Spinal cord (tissue), 10 donors: ENCODE results near the gene CHTF18. TPM values are rescaled to one million over a fixed set of nuclear protein-coding genes. Genes with fewer than 3 reads are reported as not detected.

ENCODE experiments used
- DNase-seq, 6 donors: peaks; one replicate each; pipeline versions ENCODE4 v3.0.0 to v3.0.0-alpha.2; 2013 to 2015; ENCODE audit warnings: low spot score in 6 of 6, low read depth in 4 of 6
- H3K27ac ChIP-seq: one replicate; pipeline ENCODE4 v1.5.1; 2013; ENCODE audit warnings: low read depth, low read length, control low read depth
- H3K27me3 ChIP-seq: one replicate; pipeline ENCODE4 v1.6.1; 2013; ENCODE audit warnings: low read length; ENCODE audit not compliant: control insufficient read depth, insufficient read depth
- H3K36me3 ChIP-seq: one replicate; pipeline ENCODE4 v1.6.1; 2013; ENCODE audit warnings: low read length; ENCODE audit not compliant: control insufficient read depth, insufficient read depth
- H3K4me1 ChIP-seq: one replicate; pipeline ENCODE4 v1.6.1; 2013; ENCODE audit warnings: low read length; ENCODE audit not compliant: control insufficient read depth, insufficient read depth
- H3K4me3 ChIP-seq: one replicate; pipeline ENCODE4 v1.5.1; 2013; ENCODE audit warnings: low read depth, low read length, control low read depth
- H3K9me3 ChIP-seq: one replicate; pipeline ENCODE4 v1.6.1; 2013; ENCODE audit warnings: low read length; ENCODE audit not compliant: control insufficient read depth, insufficient read depth
- WGBS: methylation state at CpG from one replicate; pipeline ENCODE4 v1.1.5; 2013; ENCODE audit warnings: missing lambda C conversion rate; ENCODE audit not compliant: insufficient coverage; 5-methylcytosine and 5-hydroxymethylcytosine counted together
- polyA plus RNA-seq, 2 donors: library from polyadenylated mRNA; unstranded; fragments of 120-200 nt; gene quantifications; one replicate each; pipeline ENCODE4 v1.2.1, GENCODE V29; 2013; ENCODE audit not compliant: insufficient read length in 2 of 2
- total RNA-seq, 2 donors: library from RNA; depleted of rRNA in 1 of 2; stranded (reverse); fragments of 120-200 nt in 1 of 2; fragments of >200 nt in 1 of 2; gene quantifications; one replicate each; pipeline versions ENCODE4 v1.2.3 to v1.2.4, GENCODE V29; 2013 to 2014
- donor health status: healthy.

Gene CHTF18
- total and polyA plus RNA-seq, 4 donors: 6.1 to 37.1 (median 23.3) TPM

DNA sequence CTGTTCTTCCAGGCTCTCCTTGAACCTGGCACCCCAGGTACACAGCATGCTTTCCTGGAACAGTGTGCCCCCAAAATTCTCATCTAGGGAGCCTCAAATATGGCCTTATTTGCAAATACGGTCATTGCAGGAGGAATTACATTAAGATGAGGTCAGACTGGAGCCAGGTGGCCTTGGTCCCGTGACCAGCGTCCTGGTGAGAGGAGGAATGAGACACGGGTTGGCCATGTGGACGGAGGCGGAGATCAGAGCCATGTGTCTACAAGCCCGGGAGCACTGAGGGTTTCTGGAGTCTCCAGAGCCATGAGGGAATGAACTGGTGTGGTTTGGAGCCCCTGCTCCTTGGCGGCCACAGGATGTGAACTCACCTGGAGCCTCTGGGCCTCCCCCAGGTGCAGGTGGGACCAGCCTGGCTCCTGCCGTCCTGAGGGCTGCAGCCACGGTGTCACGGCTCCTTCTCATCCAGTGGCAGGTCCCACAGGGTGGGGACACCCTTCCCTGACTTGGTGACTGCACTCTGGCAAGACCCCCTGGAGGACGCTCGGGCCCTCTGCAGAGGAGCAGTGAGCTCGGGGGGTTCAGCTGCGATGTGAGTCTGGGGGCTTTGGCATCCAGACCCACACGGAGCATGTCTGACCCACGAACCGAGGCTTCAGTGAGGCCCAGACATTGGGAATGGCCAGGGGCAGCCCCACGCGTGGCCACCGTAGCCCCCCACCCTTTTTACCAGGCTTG is 33.9 kb downstream of the CHTF18 start:
- Histone ChIP-seq H3K4me1 (peaks cover 18% of the 10 kb centered on the region), H3K36me3 (peaks cover 4% of the 10 kb centered on the region), H3K27me3 (peaks cover 3% of the 10 kb centered on the region), H3K9me3 (no peaks in the 10 kb centered on the region), H3K4me3 (no peak overlapping the region), H3K27ac (no peak overlapping the region)
- DNase-seq: no peak
- WGBS: 89% methylated on average over 21 of the region's 21 CpGs

DNA sequence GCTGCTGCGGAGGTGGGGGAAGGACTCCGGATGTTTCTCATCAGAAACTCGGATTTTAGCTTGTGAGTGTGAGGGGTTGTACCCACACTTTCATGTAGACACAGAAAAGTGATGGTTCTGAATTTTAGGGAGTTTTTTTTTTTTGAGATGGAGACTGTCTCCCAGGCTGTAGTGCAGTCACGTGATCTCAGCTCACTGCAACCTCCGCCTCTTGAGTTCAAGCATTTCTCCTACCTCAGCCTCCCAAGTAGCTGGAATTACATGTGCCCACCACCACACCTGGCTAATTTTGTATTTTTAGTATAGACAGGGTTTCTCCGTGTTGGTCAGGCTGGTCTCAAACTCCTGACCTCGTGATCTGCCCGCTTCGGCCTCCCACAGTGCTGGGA is 34.5 kb downstream of the CHTF18 start:
- peaks cover 5% of the 10 kb centered on the region for H3K36me3 ChIP-seq
- no peak overlapping the region for H3K27ac ChIP-seq
- peaks cover 13% of the 10 kb centered on the region for H3K4me1 ChIP-seq
- H3K4me3 ChIP-seq: no peak overlapping the region
- H3K9me3 ChIP-seq: no peaks in the 10 kb centered on the region
- whole genome bisulfite sequencing: 100% methylated on average over 4 of the region's 9 CpGs
- H3K27me3 ChIP-seq: peaks cover 3% of the 10 kb centered on the region
- DNase-seq: no peak

DNA sequence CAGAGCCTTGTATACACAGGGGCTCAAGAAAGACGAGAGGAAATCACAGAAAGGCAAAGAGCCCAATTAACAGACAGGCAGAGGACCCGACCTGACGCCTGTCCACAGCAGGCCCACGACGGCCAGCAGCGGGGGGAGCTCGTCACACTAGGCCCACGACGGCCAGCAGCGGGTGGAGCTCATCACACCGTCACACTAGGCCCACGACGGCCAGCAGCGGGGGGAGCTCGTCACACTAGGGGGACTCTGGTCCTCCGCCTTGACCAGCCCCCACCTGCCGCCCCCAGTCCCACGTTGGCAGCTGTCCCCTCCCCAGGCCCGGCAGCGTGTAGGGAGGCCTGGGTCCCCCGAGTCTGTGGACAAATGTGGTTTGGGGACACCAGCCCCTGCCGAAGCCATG is 35.8 kb downstream of the CHTF18 start:
- DNase-seq: no peak
- H3K4me3 ChIP-seq: no peak overlapping the region
- no peaks in the 10 kb centered on the region for H3K9me3 ChIP-seq
- 84% methylated on average over 22 of the region's 22 CpGs for WGBS
- peaks cover 6% of the 10 kb centered on the region for H3K36me3 ChIP-seq
- peaks cover 13% of the 10 kb centered on the region for H3K4me1 ChIP-seq
- peaks cover 3% of the 10 kb centered on the region for H3K27me3 ChIP-seq
- H3K27ac ChIP-seq: no peak overlapping the region

DNA sequence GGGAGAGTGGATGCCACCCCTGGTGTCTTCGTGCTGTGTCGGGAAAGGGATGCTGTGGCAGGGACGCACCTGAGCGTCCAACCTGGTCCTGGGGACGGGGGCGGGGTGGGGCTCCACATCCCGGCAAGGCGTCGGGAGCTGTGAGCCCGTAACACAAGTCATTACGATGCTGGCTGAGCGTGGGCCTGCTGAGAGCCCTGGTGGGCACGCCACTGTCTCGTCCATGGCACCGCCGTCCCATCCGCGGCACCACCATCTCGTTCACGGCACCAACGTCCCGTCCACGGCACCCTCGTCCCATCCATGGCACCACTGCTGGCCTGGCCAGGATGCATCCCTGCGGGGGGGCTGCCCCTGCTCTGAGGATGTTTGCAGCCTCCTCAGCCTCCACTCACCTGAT is 36.2 kb downstream of the CHTF18 start:
- Histone ChIP-seq H3K36me3 (peaks cover 6% of the 10 kb centered on the region), H3K27me3 (peaks cover 3% of the 10 kb centered on the region), H3K9me3 (no peaks in the 10 kb centered on the region), H3K27ac (no peak overlapping the region), H3K4me3 (no peak overlapping the region), H3K4me1 (peaks cover 13% of the 10 kb centered on the region)
- WGBS: 89% methylated on average over 25 of the region's 25 CpGs
- DNase-seq: no peak

DNA sequence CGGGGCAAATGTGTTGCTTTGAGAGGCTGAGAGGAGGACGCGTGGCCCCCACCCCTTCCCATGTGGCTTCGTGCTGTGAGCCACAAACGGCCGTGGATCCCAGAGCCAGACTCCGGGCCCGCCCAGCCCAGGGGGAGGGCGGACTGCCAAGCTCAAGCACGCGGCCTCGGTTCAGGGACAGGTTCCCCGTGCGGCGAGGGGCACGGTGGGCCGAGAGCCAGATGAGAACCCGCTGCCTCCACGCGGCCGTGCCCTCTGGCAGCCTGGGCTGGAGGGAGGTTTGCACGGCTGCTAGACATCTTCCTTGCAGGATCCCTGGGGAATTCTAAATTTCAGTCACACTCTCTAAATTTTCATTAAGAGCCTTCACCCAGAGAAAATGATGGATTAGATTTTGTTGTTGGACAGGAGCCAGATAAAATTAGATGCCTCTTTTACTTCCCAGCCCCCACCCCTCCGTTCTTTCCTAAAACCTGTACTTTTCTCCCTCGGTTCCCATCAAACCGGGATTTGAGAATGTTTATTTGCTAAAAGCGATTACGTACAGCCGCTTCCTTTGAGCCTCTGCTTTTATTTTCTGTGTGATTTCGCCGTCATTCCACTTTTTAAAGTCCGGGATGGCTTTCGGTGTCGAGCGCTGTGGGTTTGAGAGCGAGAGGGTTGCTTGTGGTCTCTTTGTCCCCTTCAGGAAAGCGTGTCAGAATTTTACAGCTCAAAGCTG is 37.1 kb downstream of the CHTF18 start:
- DNase-seq: peak in 2 of 6 donors; percentile 70 to 76
- Histone ChIP-seq H3K9me3 (no peaks in the 10 kb centered on the region), H3K27ac (no peak overlapping the region), H3K4me3 (no peak overlapping the region), H3K4me1 (peaks cover 13% of the 10 kb centered on the region), H3K36me3 (peaks cover 6% of the 10 kb centered on the region), H3K27me3 (peaks cover 3% of the 10 kb centered on the region)
- 9% methylated on average over 24 of the region's 36 CpGs for WGBS

DNA sequence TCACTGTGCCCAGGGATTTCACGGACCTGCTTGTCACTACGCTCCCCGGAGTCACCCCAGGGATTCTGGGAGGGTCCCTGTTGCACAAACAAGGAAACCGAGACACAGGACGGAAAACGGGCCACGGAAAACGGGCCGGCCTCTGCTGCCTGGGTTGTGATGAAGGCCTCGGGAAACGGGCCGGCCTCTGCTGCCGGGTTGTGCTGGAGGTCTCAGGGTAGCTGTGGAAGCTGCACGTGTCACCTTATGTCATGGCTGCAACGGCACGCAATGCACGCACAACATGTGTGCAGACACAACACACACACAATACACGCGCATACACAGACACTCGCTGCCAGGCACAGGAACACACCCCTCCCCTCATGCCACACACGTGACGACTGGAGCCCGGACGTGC is 39.1 kb downstream of the CHTF18 start:
- Histone ChIP-seq H3K27ac (no peak overlapping the region), H3K36me3 (peaks cover 6% of the 10 kb centered on the region), H3K27me3 (no peaks in the 10 kb centered on the region), H3K4me3 (no peak overlapping the region), H3K9me3 (no peaks in the 10 kb centered on the region), H3K4me1 (peaks cover 23% of the 10 kb centered on the region)
- no peak for DNase-seq
- 78% methylated on average over 24 of the region's 24 CpGs for WGBS

DNA sequence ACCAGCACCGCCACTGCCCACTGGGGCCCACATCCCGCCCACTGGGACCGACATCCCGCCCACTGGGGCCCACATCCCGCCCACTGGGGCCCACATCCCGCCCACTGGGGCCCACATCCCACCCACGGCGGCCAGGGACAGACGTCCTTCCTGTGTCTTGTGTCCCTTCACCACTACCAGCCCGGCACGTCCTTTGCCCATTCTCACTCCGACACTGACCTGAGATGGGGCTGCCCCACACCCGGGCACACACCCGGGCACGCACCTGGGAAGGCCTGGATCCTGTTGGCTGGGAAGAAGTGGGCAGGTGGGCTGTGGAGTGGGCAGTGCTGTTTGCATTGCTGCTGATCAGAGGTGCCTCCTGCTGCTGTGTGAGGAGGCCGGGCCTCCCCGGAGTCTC is 40.5 kb downstream of the CHTF18 start:
- H3K27ac ChIP-seq: no peak overlapping the region
- peaks cover 9% of the 10 kb centered on the region for H3K36me3 ChIP-seq
- no peaks in the 10 kb centered on the region for H3K9me3 ChIP-seq
- 77% methylated on average over 13 of the region's 17 CpGs for WGBS
- DNase-seq: no peak
- H3K27me3 ChIP-seq: peaks cover 7% of the 10 kb centered on the region
- H3K4me3 ChIP-seq: no peak overlapping the region
- H3K4me1 ChIP-seq: peaks cover 23% of the 10 kb centered on the region

DNA sequence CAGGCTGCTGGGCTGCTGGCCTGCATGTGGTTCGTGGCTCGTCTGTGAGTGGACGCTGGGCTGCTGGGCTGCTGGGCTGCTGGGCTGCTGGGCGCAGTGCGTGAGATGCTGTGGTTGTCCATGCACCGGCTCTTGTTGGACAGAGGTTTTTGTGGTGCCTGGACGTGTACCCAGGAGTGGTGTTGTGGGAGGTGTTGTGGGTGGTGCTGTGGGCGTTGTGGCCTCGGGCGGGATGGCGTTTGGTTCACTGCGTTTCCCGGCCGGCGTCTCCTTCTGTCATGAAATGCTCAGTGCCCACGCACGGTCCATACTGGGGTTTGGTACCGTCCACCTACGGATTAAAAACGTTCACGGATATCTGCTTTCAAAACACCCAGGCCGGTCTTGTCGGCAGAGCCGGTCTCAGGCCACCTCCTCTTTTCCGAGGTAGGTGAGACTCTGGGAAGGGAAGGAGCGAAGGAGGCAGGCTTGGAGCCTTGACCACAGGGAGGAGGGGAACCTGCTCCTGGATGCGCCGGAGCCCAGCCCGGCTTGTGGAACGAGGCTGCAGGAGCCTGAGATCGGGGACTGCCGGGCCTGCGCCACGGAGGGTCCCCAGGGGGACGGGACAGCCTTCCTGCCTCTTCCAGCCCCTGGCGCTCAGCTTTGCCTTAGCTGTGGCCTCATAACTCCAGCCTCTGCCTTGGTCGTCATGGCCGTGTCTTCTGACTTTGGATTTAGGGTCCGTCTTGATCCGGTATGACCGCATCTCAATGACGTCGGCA is 41.9 kb downstream of the CHTF18 start:
- no peak for DNase-seq
- 90% methylated on average over 42 of the region's 43 CpGs for WGBS
- Histone ChIP-seq H3K9me3 (peaks cover 3% of the 10 kb centered on the region), H3K4me3 (no peak overlapping the region), H3K4me1 (peaks cover 15% of the 10 kb centered on the region), H3K27me3 (peaks cover 7% of the 10 kb centered on the region), H3K27ac (no peak overlapping the region), H3K36me3 (peaks cover 5% of the 10 kb centered on the region)

DNA sequence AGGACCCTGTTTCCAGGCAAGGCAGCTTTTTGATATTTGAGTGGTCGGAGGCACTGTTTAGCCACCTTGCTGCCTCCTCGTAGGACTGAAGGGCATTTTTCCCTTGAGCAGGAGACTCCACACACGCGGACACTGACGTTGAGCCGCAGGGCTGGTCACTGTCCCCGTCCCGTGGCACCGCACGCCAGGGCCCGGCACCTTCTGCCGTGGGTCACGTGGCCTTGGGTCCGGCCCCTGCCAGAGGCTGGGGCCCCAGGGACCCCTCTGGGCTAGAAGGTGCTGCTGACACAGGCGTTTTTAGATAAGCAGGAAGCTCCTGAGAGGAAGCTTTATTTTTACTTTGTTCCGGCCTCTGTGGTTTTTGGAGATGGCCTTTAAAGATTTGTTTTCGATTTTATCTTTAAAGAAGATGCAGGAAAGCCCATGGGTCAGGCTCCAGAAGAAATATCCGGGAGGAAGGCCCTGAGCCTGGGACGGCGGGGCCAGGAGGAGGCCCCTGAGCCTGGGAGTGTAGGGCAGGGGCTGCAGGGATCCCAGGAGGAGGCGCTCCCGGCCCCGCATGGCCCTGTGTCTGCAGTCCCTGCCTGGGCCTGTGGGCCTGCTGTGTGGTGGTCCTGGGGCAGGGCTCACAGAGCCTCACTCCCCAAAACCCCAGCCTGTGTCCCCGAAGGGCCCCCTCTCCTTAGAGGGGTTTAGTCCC is 42.6 kb downstream of the CHTF18 start:
- peaks cover 5% of the 10 kb centered on the region for H3K36me3 ChIP-seq
- no peak overlapping the region for H3K4me3 ChIP-seq
- H3K4me1 ChIP-seq: peaks cover 10% of the 10 kb centered on the region
- peaks cover 3% of the 10 kb centered on the region for H3K9me3 ChIP-seq
- no peak for DNase-seq
- H3K27me3 ChIP-seq: peaks cover 7% of the 10 kb centered on the region
- no peak overlapping the region for H3K27ac ChIP-seq
- WGBS: 82% methylated on average over 20 of the region's 24 CpGs
